GM03348 (cell line): Measurements from ENCODE around the gene ZNF841.
A peak's percentile ranks its signal among the peaks of the same experiment; 100 is the strongest.
"Not testable (repeated sequence)": the region's sequence is repeated elsewhere in the genome, so short reads cannot be mapped to it uniquely, and the experiment has no call there.

ENCODE experiments used
- DNase-seq: peaks from one replicate; pipeline ENCODE4 v3.0.0; 2012; ENCODE audit warnings: low spot score

The ZNF841 gene

DNA sequence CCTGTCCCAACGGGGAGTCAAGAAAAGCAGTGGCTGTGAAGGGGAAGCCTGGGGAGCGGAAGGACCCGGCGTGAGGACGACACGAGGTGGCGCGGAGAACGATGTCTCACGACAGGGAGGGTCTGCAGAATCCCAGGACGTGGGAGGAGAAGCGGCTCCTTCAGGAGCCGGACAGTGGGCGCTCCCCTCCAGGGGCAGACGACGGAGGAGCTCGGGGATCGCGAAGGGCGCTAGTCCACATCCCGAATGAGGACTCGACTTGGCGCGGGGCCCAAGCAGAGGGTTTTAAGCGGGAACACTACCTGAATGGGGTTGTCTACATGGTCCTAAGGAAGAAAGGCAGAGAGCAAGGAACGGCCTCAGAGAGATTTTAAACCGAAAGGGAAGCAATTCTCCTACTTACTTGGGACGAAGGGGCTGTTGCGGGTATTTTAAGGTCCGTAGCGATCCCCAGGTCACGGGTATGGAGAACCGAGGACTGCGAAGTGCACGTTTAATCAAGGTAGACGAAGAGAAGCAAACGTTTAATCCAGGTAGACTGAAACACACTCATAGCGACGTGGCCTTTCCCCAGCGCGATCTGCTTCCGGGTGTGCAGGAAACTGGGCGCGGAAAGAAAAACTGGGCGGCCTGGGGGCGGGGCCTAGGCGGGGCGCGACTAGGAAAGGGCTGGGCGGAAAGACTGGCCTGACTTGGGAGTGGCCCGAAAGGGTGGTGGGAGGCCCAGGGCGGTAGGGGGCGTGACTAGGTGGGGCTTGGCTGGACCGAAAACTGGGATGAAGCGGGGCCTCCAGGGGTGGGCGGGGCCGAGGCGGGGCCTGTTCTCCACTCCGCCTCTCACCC is at the start of gene ZNF841:
Gene ZNF841, minus strand, starts transcription at position 594 of the 843 bp plus-strand sequence. CDS start 10,964 bp downstream, outside the sequence.
- DNase-seq: peak; percentile 99

GRCh38 chr19:52142001-52142595 is 46.5 kb upstream of the ZNF841 start:
- no peak for DNase-seq

DNA sequence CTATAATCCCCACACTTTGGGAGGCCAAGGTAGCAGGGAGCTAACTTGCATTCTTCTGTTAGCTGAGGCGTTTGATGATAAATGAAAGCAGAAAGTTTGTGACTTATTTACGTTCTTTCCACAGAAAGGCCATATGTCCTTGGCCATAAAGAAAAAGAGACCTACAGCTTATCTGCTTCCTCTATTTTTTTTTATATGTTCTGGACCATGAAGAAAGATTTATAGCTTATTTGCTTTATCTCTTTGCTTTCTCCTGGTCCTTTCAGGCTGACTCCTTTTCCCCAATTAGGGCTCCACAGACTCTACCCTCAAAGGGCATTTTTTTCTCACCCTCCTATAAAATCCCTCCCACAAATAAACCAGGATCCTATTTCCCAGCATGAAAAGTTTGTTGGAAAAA is 45.6 kb upstream of the ZNF841 start:
- no peak for DNase-seq

- peak; percentile 100 for DNase-seq
These were observed 44.6 kb upstream of the ZNF841 start for GRCh38 chr19:52140032-52140710.

- peak; percentile 86 for DNase-seq
These were observed 43.9 kb upstream of the ZNF841 start, which contains the start of gene ZNF616 for GRCh38 chr19:52139252-52140031. TSS of gene ZNF616 (minus strand) at chr19:52139938. CDS start at chr19:52130512, 9,426 bp downstream.

DNA sequence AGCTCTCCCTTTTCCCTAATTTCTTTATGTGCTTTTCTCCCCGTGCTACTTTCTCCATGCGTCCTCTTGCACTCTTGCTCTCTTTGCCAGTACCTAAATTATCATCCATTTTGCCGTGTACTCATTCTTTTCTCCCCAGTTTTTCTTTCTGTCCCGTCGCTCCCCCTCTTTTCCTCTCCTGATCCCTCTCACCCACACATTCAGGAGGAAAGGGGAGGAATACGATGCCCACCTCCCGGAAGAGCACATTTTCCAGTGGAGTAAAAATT is 43.4 kb upstream of the ZNF841 start:
- DNase-seq: no peak

DNA sequence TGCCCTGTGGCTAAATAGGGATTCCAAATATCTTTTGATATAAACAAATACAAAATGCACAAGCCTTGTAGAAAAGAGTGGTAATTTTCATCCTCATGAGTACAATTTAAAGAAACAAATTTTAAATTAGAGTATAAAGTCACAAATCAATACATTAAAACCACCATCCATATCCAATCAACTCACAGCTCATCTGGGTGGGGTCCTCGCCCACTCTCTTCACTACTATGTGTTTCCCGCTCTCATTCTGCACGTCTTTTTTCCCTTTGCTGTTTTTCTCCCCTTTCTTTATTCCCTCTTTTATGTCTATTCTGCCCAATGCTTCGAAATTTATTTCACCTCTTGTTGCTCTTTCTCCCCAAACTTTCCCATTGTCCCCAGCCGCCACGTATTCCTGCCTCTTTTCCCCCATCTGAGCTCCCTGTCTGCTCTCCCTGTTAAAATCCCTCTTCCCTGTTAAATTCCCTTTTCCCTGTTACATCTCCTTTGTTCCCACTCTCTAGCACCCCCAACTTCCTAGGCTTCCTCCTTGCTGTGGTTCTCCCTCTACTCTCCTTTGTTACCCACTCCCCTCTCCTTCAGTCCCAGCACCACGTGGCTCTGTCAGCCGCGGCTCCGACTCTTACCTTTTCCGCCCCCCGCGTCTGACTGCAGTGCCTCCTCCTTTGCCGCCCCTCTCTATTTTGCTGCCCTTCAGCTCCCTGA is 42.9 kb upstream of the ZNF841 start:
- DNase-seq: peak; percentile 21

DNA sequence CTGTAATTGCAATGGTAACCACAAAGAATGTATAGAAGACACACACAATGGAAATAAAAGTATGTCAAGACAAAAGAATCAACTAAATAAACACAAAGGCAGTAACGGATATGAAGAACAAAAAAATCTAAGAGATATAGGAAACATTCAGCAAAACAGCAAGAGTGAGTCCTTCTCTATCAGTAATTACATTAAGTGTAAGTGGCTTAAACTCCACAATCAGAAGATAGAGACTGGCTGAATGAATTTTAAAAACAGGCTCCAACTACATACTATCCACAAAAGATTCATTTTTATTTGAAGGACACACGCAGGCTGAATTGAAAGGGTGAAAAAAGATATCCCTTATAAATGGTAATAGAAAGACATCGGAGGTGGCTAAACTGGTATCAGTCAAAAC is 24.7 kb upstream of the ZNF841 start:
- no peak for DNase-seq

- no peak for DNase-seq
These were observed 20.0 kb upstream of the ZNF841 start for GRCh38 chr19:52115526-52116053.

DNA sequence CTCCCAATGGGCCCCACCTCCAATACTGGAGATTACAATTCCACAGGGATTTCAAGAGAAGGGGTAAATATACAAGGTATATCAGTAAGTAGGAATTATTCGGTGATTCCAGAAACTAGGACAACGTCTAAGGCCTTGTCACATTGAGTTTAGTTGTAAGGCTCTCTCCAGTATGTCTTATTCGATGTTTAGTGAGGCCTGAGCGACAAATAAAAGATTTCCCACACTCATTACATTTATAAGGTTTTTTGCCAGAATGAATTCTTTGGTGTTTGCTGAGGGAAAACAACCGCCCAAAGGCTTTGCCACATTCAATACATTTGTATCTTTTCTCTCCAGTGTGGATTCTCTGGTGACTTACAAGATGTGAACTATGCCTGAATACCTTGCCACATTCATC is 19.1 kb upstream of the ZNF841 start:
- no peak for DNase-seq

DNA sequence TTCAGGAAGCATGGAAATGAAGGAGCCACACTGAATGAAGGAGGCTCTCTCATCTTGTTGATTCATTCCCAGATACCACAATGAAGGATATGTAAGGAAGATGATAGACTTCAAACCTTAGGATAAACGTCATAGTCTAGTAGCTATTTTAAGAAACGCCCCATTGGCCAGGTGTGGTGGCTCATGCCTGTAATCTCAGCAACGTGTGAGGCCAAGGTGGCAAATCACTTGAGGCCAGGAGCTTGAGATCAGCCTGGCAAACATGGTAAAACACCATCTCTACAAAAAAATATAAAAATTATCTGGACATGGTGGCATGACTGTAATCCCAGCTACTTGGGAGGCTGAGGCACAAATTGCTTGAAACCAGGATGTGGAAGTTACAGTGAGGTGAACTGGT is 17.1 kb upstream of the ZNF841 start:
- no peak for DNase-seq

GRCh38 chr19:52110780-52111179 is 15.2 kb upstream of the ZNF841 start:
- DNase-seq: no peak

GRCh38 chr19:52102782-52103181 is 7.2 kb upstream of the ZNF841 start:
- no peak for DNase-seq

GRCh38 chr19:52101866-52102562 is 6.4 kb upstream of the ZNF841 start:
- no peak for DNase-seq

DNA sequence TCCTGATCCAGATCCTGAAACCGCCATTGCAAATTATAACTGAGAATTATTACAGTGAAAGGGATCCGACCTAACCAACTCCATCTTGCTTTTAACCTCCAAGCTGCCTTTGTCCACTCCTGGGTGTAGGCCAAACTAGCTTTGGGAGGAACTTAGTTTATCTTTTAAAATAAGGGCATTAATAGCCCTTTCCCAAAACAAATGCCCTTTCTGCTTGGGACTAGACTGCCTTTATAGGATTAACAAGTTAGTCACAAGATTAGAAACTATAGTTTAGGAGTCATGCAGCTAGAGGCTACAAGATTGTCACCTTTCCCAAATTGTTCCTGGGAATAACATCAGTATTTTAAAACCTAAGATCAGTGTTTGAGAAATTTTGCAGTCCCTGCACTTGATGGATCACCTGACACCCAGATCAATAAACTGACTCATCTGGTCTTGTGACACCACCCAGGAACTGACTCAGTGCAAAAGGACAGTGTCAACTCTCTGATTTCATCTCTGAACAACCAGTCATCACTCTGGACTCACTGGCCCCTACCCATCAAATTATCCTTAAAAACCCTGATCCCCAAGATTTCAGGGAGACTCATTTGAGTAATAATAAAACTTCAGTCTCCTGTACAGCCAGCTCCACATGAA is 4.1 kb upstream of the ZNF841 start:
- no peak for DNase-seq

DNA sequence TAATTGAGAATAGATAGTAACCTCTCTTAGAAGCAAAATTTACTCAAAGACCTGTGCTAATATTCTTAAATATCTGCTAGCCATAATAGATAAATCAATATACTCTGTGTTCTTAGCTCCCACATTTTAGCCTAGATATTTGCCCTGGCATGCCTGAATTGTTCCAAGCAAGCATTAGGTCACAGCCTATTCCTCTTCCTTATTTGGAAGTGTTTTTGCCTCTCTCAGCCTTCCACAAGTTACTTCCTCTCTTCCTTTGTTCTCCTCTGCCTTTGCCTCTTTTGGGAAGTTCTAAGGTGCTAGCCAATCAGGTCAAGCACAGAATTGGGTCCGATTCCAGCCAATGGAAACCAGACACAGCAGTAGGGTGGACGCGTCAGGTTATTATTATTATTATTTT is 851 bp upstream of the ZNF841 start:
- DNase-seq: not testable (repeated sequence)

GRCh38 chr19:52094526-52095130 is 937 bp downstream of the ZNF841 start:
- DNase-seq: no peak

DNA sequence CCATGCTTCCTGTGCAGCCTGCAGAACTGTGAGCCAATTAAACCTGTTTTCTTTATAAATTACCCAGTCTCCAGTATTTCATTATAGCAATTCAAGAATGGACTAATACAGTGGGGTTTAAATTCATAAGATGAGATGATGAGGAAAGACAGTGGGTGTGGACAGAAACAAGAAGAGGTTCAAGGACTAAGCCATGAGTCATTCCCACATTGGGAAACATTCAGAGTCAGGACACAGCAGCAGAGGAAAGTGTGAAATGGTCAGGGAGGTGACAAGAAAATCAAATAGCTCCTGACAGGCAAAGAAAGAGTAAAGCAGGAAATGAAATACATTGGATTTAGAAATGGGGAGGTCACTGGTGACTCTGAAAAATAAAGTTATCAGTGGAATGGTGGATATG is 9.1 kb downstream of the ZNF841 start:
- no peak for DNase-seq

DNA sequence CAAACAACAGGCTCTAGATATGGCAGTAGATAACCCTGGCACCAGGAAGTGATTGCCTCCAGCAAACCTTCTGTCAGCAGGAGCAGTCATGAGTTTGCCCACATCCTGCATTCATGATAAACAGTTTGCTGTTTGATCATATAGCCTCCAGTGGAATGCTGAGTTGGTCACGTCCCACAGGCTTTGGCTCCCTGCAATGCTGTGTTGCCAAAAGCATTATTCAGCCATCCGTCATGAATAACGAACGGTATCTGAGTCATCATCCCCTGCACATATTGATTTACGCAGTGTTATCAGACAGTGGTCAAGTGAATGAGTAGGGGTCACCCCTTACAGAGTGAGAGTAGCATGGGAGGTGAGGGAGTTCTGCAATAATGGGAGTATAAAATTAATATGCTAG is 25.1 kb downstream of the ZNF841 start:
- DNase-seq: no peak

DNA sequence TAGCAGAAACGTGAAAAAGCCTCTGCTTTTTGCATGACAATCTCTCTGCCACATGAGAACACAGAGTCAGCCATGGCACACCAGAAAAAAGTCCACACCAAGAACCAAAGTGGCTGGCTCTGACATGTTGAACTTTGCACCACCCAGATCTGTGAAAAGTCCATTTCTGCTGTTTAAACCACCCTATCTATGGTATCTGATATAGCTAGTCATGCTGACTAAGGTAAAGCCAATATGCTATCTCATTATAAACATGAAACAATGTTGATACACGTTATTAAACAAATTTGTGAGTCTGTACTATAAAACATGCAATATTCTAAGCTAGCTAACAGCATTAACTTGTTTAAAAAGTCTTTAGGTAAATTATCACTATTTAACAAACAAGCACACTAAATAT is 25.9 kb downstream of the ZNF841 start:
- DNase-seq: no peak
